GM18508 (cell line): ENCODE data around the gene CCDC50.
A peak's percentile ranks its signal among the peaks of the same experiment; 100 is the strongest.

Experiments used
- ATAC-seq: cut with Tn5 transposase; IDR thresholded peaks from one replicate; pipeline ENCODE4 v1.9.1; 2021; ENCODE audit warnings: moderate number of reproducible peaks; ENCODE audit not compliant: insufficient read depth, unreplicated experiment

Gene CCDC50

DNA sequence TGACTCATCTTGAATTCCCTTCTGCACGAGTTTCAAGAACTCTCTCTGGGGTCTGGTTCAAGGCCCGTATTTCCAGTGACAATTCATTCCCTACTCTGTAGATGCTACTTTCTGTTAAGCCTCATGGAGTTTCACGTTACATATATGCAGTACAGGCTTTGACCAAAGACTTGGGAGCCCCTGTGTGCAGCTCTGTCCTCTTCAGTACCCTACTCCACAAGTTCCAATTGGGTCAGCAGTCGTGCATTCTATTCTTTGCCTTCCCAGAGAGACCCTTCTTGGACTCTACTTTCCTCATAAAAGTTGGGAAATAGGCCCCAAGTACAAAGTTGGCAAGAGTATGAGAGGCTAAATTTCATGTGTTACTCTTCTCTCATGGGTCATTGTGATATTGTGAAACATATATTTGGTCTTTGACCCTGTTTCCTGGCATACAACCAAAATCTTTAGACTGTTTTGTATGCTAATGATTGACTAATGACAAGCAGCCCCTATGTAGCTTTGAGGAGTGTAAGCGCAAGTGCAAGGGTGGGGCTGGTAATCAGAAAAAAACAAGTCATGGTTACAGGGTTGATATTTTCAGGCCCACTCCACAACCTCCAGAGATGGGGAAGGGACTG, 15.0 kb upstream of the CCDC50 start:
- no peak for ATAC-seq

DNA sequence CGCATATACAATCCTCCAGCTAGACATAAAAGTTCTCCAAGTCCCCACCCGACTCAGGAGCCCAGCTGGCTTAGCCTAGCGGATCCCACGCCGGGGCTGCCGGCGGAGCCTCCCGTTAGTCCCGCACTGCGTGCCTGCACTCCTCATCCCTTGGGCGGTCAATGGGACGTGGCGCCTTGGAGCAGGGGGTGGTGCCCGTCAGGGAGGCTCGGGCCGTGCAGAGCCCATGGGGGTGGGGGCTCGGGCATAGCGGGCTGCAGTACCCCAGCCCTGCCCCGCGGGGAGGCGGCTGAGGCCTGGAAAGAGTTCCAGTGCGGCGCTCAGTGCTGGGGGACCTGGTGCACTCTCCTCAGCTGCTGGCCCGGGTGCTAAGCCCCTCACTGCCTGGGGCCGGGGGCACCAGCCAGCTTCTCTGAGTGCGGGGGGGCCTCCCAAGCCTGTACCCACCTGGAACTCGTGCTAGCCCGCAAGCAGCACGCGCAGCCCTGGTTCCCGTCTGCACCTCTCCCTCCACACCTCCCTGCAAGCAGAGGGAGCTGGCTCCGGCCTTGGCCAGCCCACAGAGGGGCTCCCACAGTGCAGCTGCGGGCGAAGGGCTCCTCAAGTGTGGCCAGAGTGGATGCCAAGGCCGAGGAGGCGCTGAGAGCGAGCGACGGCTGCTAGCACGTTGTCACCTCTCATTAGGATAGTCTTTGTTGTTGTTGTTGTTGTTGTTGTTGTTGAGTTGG, 12.2 kb upstream of the CCDC50 start:
- no peak for ATAC-seq

DNA sequence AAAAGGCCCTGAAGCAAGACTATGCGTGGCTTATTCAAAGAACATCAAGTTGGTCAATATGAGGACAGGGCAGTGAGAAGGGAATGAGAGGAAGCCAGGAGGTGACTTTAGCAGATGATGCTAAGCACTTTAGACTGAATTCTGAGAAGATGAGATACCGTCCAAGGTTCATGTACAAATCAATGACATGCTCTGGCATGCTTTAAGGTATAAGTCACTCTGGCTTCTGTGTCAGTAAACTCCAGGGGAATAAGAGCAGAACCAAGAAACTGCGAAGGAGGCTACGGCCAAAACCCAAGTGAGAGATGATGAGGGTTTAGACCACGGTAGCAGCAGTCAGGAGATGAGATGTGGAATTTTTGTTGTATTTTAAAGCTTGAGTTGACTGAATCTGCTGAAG, 8.9 kb upstream of the CCDC50 start:
- no peak for ATAC-seq

DNA sequence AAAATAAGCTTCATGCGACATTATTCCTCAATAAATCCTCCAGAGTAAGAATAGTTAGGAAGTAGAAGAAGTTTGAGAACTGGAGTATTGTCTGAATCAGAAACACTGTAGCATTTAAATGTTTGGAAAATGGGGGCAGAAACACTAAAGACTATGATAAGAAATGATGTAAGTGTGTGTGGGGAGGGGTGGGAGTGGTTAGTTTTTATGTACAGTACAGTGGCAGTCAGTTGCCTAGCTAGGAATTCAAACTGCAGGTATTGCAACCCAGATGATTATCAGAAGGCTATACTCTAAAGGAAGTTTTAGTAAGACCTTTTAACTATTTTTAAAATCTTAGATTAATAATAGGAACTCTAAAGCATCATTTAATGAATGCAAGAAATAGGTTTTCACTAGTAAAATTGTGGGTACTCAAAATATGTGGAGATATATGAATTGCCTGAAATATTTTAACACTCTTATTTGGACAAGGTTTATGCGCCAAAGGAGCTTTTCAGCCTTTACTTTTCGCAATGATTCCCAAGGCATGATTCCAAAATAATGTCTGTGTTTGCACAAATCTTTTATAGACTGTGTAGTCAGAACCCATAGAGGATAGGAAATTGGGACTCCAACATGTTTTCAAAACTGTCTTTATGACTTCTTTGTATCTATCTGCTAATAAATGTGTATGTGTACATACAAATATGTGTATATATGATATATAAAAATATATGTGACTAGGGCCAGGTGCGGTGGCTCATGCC, 8.0 kb upstream of the CCDC50 start:
- ATAC-seq, result no peak

DNA sequence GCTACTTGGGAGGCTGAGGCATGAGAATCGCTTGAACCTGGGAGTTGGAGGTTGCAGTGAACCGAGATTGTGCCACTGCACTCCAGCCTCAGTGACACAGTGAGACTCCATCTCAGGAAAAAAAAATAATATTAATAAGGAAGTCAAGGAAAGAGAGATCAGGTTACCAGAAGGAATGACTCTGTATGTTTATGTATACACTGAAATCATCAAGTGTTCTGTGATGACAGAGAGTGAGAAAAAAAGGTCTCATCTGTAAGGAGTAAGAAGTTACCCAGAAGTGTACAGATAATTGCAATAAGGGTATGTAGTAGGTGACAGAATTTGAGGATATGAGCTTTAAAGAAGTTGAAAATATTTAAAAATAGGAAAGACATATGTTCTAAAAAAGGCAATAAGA, 4.3 kb upstream of the CCDC50 start:
- no peak for ATAC-seq

DNA sequence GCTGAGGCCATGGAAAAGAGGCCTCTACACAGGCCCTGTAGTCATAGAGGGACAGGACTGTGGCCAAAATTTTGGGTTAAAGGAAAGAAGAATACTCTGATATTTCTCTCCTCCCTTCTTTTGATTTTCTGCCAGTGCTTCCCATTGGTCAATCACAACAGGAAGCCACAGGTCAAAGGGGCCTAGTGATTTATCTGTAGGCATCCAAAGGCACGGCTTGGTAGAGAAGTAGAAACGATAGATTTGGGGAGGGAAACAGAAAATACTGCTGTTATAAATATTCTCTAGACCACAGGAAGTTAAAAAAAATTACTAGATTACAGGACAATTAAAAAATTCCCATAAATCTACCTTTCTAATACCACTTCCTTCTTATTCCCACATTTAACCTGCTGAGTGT, 1.7 kb upstream of the CCDC50 start:
- no peak for ATAC-seq

DNA sequence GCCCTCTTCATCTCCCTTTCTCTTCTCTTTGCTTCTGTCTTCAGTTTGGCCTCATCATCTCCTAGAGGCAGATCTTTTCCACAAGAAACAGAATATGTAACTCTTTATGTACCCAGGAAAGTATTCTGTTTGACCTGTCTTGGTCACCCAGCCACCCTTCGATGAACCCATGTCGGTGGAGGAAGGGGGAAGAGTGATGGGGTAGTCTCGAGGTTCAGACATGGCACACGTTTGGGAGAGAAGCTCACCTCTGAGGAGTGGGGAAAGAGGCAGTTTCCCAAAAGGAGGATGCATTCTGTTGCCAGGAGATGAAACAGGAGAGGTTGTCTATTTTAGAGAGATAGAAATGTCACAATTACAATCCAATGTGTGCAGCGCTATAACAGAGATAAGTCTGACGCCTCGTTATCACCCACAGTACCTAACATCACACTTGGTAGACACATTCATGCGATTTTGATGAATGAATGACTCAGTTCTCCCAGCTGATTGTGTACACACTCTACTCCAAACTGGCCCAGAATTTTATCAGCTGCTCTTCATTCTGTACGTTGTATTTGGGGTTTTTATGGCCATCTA, 722 bp upstream of the CCDC50 start:
- peak; percentile 2 for ATAC-seq

DNA sequence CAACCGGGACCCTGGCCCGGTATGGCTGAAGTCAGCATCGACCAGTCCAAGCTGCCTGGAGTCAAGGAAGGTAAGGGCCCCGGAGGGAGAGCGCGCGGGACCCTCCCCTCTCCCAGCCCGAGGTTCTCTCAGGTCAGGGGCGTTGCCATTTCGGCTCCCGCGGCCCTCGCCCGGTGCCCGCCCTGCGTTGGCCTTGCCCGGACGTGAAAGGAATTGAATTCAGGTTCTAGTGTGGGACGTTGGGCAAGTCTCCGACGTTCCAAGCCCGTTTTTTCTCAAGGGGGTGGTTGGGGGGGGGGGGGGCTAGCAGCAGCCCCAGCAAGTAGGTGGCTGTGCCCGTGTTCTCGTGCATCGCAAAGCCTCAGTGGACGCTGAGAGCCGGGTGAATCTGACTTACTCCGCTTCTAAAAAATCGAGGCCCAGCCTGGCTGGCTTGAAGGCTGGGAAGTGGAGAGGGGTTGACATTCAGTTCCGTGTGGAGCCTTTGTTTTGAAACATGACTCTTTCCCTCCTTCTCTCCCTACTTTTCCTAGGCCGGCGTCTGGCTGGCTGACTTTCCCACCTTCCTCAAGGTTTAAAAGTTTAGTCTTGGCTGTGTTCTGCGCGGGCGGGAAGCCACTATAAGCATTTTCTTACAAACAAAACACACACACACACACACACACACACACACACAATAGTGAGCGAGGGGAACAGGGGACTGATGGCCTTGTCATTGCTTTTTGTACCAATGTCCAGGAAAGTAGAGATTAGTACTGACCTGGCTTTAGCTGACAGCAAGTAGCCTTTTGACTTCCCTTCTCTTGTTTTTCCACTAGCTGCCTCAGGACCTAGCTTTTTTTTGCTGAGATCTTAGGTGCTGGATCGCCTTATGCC, 698 bp downstream of the CCDC50 start, which contains the start of gene UTS2B:
TSS of gene UTS2B (minus strand) at position 873 of the 876 bp plus-strand sequence. CDS start 48,337 bp downstream, outside the sequence.
- peak; percentile 12 for ATAC-seq

DNA sequence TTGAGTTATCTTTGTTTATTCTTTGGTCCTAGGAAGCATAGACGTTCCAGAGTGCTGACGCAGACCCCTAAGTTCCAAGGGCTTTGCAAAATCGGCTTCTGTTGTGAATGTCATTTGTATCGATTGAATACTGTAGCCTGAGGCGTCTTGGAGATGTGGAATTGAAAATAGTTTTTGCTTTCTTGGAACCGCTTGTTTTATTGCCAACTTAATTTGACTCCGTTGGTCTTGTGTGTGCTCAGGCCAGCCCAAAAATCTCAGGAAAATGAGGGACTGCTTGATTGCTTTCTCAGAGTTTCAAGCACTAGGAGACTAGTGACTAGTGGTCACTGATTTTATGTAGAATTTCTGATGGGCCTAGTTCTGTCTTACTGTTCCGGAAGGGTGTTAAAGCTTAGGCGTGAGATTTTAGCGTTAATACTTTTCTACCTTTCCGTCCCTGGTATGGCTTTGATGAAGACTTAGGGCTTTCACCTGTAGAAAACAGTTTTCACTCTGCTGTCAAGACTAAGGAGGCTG, 1.4 kb downstream of the CCDC50 start:
- ATAC-seq, result no peak

DNA sequence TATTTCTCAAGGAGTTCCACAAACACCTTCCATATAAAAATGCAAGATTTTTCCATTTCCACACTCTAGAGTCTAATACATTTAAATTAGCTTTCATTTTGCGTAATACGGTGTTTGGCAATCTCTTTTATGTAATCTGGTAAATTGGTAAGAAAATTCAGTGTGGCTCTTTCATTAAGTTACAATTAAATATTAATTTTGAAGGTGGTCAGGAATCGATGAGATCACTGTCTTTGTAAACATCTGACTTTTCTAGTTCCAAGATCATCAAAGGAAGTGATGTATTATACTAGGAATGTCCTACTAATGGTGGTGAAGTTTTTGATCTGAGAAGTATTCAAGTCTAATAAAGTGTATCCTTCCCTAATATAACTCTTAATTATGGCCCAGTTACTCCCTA, 2.2 kb downstream of the CCDC50 start:
- ATAC-seq, result no peak

DNA sequence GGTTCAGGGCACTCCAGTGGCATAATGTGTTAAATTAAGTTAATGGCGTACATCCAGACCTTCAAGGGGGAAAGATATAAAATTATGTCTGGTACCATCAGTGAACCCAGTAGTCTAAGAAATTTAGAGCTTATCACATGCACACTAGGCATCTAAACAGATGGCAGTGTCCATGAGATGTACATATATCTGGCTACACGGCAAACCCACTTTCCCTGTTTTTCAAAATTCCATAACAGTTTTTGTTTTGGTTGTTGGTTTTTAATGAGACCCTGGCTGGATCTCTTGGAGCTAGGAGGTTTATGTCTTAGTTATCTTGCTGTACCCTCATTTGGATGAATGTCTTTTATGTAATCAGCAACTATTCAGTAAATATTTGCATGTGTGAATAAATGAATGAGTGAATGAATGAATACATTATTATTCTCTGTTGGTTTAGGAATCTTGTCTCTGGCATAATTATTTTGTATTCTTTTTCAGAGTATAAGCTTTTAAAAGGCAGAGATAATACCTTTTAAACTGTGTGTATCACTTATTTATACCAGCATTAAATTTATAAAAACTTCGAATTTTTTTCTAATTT, 4.2 kb downstream of the CCDC50 start:
- ATAC-seq, result no peak

DNA sequence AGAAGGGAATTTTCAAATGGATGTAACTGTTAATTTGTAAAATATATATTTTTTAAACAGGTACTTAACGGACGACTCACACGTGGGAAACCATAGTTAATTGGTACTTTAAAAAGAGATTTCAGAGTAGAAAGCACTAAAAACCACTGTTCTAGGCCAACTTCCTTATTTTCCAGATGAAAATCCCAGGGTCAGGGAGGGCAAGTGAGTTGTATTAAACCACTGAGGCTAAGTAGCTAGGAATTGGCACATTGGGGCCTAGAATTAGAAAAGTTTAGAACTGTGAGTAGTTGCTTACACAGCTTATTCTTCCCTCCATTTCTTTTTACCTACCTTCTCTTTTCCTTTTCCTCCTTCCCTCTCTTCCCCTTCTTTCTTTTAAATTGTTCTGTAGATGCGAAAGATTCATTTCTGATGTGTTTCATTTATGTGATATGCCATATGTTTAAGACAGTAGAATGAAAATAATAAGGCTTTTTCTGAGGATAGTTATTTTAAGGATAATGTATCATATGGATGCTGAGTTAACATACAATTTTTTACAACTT, 5.2 kb downstream of the CCDC50 start:
- no peak for ATAC-seq

DNA sequence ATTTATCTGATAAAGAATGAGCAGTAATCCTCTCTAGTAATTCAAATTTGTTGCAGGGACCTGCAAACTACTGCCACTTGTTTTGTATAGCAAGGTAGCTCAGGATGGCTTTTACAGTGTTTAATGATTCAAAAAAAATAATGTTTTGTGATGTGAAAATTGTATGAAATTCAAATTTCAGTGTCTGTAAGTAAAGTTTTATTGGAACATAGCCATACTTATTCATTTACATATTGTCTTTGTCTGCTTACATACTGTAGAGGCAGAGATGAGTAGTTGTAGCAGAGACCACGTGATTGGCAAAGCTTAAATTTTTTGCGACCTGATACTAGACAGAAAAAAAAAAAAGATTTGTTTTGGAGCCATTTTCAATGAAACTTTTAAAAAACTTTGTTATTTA, 7.6 kb downstream of the CCDC50 start:
- ATAC-seq, result no peak

DNA sequence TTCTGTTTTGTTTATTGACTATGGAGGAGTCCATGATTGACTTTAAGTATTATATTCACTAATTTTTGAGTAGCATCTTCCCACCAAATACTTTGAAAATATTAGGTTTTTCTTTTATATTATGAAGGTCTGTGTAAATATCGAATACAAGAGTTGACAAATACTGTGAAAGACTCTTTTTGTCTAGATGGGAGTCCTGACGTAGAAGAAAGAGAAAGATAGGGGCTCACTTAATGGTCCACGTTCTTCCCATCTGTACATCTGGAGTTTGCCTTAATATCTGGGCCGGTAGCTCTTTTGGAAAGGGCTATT, 8.9 kb downstream of the CCDC50 start:
- no peak for ATAC-seq

DNA sequence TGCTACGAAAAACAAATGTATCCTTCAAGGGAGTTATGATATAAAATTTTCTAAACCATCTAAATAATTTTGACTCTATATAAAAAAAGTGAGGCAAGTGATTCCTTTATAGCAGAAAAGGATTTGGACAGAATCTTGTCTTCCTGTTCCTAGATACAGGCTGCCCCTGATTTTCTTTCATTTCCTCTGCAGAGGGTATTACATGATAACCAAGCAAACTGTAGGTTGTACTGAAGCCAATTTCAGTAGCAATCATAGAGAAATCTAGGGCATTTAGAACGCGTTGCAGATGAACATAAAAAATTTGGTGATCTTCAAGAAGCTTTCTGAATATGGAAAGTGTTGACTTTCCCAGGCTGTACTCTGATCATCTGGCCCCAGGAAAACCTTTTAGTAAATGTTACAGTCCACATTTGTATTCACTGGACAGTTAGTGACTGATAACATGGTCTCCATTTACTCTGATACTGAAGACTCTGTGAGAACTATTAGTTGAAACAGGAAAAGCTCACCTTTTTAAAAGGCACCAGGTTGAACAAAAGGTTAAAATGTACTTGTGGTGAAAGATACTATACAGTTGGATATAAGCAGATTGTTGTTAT, 10.2 kb downstream of the CCDC50 start:
- ATAC-seq, result no peak

DNA sequence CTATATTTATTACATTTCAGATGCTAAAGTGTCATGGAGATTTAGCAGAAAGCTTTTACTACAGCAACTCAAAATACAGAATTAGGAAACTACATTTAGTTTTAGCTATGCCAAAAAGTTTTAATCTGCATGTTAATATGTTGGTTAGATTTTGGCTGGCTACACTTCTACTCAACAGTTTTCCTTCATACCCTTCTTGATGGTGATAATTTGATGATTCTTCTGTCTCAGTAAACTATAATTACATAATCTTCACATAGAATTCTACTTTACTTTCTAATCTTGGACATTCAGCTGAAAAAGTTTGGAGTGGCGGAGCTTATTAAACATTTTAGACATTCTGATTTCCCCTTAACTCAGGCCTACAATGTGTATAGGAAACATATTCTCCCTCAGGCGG, 11.2 kb downstream of the CCDC50 start:
- ATAC-seq, result no peak

DNA sequence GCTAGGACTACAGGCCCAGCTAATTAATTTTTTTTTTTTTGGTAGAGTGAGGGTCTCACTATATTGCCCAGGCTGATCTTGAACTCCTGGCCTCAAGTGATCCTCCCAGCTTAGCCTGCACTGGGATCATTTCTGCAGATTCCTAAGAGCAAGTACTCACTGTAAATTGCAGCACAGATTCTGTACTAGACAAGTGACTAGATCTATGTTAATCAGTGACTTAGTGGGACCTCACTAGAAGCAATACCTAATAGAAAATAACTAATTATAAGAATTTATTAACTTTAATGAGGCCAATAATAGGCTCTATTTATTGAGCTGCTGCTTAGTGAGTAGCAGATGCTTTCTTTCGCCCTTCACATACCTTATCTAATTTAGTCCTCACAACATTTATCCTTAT, 11.8 kb downstream of the CCDC50 start:
- peak; percentile 38 for ATAC-seq

DNA sequence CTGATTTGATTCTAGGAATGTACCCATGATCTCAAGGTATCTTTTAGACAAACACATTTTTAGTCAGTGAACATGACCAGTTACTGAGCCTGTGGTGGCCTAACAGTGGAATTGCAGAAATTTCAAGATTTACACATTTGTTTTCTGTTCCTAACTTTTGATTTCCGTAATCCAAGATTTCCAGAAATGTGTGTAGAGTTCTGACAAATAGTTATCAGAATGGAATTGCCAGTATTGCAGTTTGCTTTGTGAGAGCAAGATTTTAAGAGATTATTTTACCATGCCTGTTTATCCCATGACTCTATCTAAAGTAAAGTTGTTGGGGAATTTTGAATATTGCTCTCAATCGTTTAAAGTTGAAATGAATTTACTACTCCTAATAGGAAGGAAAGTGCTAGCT, 12.8 kb downstream of the CCDC50 start:
- no peak for ATAC-seq

DNA sequence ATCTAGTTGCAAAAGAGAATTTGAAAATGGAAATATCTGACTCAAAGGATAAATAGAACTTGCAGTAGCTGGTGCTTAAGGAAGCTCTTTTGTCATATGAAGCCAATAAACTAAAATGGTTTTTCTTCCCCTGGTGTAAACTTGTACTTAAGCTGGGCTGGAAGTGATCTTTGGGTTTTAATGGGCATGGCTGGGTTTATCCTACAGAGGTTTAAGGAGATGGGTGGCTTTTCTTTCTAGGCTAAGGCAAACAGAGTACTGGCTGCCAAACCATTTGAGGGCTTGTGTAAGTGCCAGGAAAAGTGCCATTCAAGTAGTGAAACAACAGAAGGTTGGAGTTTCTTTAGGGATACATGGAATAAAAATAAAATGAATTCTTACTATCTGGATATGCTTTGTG, 13.2 kb downstream of the CCDC50 start:
- no peak for ATAC-seq
